HepG2 (cell line): ENCODE measurements around the gene BOLA3. TPM values are rescaled to one million over a fixed set of nuclear protein-coding genes. Genes with fewer than 3 reads are reported as not detected.
A peak's percentile ranks its signal among the peaks of the same experiment; 100 is the strongest.

ENCODE experiments used
- BORCS8-MEF2B ChIP-seq: sonication (generic); formaldehyde crosslinking; IDR thresholded peaks from 2 replicates; pipeline ENCODE4 v1.8.0; 2022; ENCODE audit warnings: mild to moderate bottlenecking, missing genetic modification reagents
- CSRNP2 ChIP-seq: sonication (generic); formaldehyde crosslinking; conservative IDR thresholded peaks from 2 replicates; pipeline ENCODE4 v1.8.0; 2022; ENCODE audit warnings: low read depth, missing genetic modification reagents
- ERF ChIP-seq: IDR thresholded peaks from 2 replicates; pipeline ENCODE4 v1.6.1; 2018; ENCODE audit warnings: missing biosample characterization, missing genetic modification reagents
- JUN ChIP-seq: sonication (generic); formaldehyde crosslinking; IDR thresholded peaks from 2 replicates; pipeline ENCODE4 v1.4.0; 2020; ENCODE audit warnings: mild to moderate bottlenecking, missing genetic modification reagents
- KMT2B ChIP-seq: IDR thresholded peaks from 2 replicates; pipeline ENCODE4 v1.6.1; 2016; ENCODE audit warnings: missing genetic modification reagents, missing compliant biosample characterization
- MATR3 ChIP-seq: sonication (generic); formaldehyde crosslinking; IDR thresholded peaks from 2 replicates; pipeline ENCODE4 v1.4.0; 2020; ENCODE audit warnings: missing genetic modification reagents
- MIER2 ChIP-seq: IDR thresholded peaks from 2 replicates; pipeline ENCODE4 v1.6.1; 2016; ENCODE audit warnings: missing biosample characterization, missing genetic modification reagents
- NONO ChIP-seq, 2 experiments: fragments of 450-650 bp in 1 of 2; sonication (generic) in 1 of 2; formaldehyde crosslinking in 1 of 2; IDR thresholded peaks in 1 of 2; conservative IDR thresholded peaks in 1 of 2; 2 replicates each; pipeline versions ENCODE4 v1.6.1 to v1.8.0; 2017 to 2022; ENCODE audit warnings: mild to moderate bottlenecking in 1 of 2, missing genetic modification reagents in 1 of 2, moderate library complexity in 1 of 2
- PAX8 ChIP-seq: sonication (generic); formaldehyde crosslinking; IDR thresholded peaks from 2 replicates; pipeline ENCODE4 v1.8.0; 2022; ENCODE audit warnings: mild to moderate bottlenecking, missing genetic modification reagents, borderline replicate concordance
- RFX5 ChIP-seq: IDR thresholded peaks from 2 replicates; pipeline ENCODE4 v1.6.1; 2011; ENCODE audit warnings: low read depth, low read length, improper control_type of control experiment
- SSRP1 ChIP-seq: IDR thresholded peaks from 2 replicates; pipeline ENCODE4 v1.6.1; 2016; ENCODE audit warnings: control low read depth
- TBX2 ChIP-seq: sonication (generic); formaldehyde crosslinking; IDR thresholded peaks from 2 replicates; pipeline ENCODE4 v1.5.0; 2020; ENCODE audit warnings: missing genetic modification reagents, mild to moderate bottlenecking, borderline replicate concordance
- TCF12 ChIP-seq, 2 experiments: fragments of 450-650 bp in 1 of 2; sonication (generic) in 1 of 2; formaldehyde crosslinking in 1 of 2; IDR thresholded peaks; 2 replicates each; pipeline versions ENCODE4 v1.6.1 to v1.8.0; 2017 to 2022; ENCODE audit warnings: antibody characterized with exemption in 1 of 2, mild to moderate bottlenecking in 1 of 2, missing genetic modification reagents in 1 of 2, moderate library complexity in 1 of 2
- TIGD3 ChIP-seq: sonication (generic); formaldehyde crosslinking; IDR thresholded peaks from 2 replicates; pipeline ENCODE4 v1.5.1; 2020; ENCODE audit warnings: mild to moderate bottlenecking, missing genetic modification reagents, borderline replicate concordance
- TRIM22 ChIP-seq: fragments of 450-650 bp; IDR thresholded peaks from 2 replicates; pipeline ENCODE4 v1.6.1; 2017
- ZBTB26 ChIP-seq: IDR thresholded peaks from 2 replicates; pipeline ENCODE4 v1.6.1; 2016; ENCODE audit warnings: missing compliant biosample characterization, missing genetic modification reagents, borderline replicate concordance
- ZBTB42 ChIP-seq: sonication (generic); formaldehyde crosslinking; IDR thresholded peaks from 2 replicates; pipeline ENCODE4 v1.5.0; 2020; ENCODE audit warnings: mild to moderate bottlenecking, missing genetic modification reagents
- ZNF251 ChIP-seq: sonication (generic); formaldehyde crosslinking; IDR thresholded peaks from 2 replicates; pipeline ENCODE4 v1.9.0; 2021; ENCODE audit warnings: mild to moderate bottlenecking, missing genetic modification reagents
- ZNF317 ChIP-seq: sonication (generic); formaldehyde crosslinking; IDR thresholded peaks from 2 replicates; pipeline ENCODE4 v1.5.0; 2020; ENCODE audit warnings: mild to moderate bottlenecking, missing genetic modification reagents
- ZNF331 ChIP-seq: sonication (generic); formaldehyde crosslinking; IDR thresholded peaks from 2 replicates; pipeline ENCODE4 v1.4.0; 2020; ENCODE audit warnings: missing genetic modification reagents
- ZNF547 ChIP-seq: sonication (generic); formaldehyde crosslinking; IDR thresholded peaks from 2 replicates; pipeline ENCODE4 v1.5.1; 2020; ENCODE audit warnings: mild to moderate bottlenecking, missing genetic modification reagents
- ZNF562 ChIP-seq: sonication (generic); formaldehyde crosslinking; IDR thresholded peaks from 2 replicates; pipeline ENCODE4 v1.8.0; 2022; ENCODE audit warnings: missing genetic modification reagents, borderline replicate concordance
- ZNF703 ChIP-seq: sonication (generic); formaldehyde crosslinking; IDR thresholded peaks from 2 replicates; pipeline ENCODE4 v1.5.1; 2020; ENCODE audit warnings: missing genetic modification reagents, mild to moderate bottlenecking, moderate library complexity, borderline replicate concordance
- polyA plus RNA-seq, 8 experiments: library from polyadenylated mRNA; depleted of rRNA in 3 of 8; stranded (reverse) in 7 of 8; unstranded in 1 of 8; fragments of >200 nt; fragmentation: Illumina TruSeq in 4 of 8; extraction: Trizol in 4 of 8; gene quantifications; 2 replicates each; pipeline versions ENCODE4 v1.2.1 to v1.2.3, GENCODE V29; 2011 to 2016; ENCODE audit warnings: low read depth in 4 of 8, missing spikeins in 1 of 8, mixed read lengths in 1 of 8; ENCODE audit not compliant: insufficient read depth in 1 of 8
- total RNA-seq, 5 experiments: library from RNA; depleted of rRNA; stranded (reverse); fragments of >200 nt; fragmentation: Illumina TruSeq; extraction: Trizol; gene quantifications; 2 replicates each; pipeline ENCODE4 v1.2.3, GENCODE V29; 2016; ENCODE audit warnings: low read depth in 1 of 5

BOLA3 gene
- total and polyA plus RNA-seq, 2 of the 13 experiments (the other 11 are each of a cell fraction or from before 2014, with no cell fraction given), result 89.7 to 170 TPM

GRCh38 chr2:74119912-74120825 lies 27.5 kb downstream of the BOLA3 start (continued):
- peak; percentile 83 for TF ChIP-seq ZBTB26 (CRISPR knock-in tag)
- no peak for TF ChIP-seq ZNF251
- peak; percentile 93 for TF ChIP-seq ZBTB42 (CRISPR knock-in tag)
- peak; percentile 41; the same call in 1 of the 2 replicates for TF ChIP-seq SSRP1 (CRISPR knock-in tag)
- TF ChIP-seq BORCS8-MEF2B (CRISPR knock-in tag), result peak; percentile 93
- TF ChIP-seq ERF (CRISPR knock-in tag), result peak; percentile 97
- TF ChIP-seq NONO (IDR thresholded peaks at IDR 0.05), result no peak
- peak; percentile 86 for TF ChIP-seq NONO (CRISPR knock-in tag; conservative IDR thresholded peaks at IDR 0.05)
- TF ChIP-seq ZNF703 (CRISPR knock-in tag), result peak; percentile 90; the same call in 1 of the 2 replicates
- no peak for TF ChIP-seq MATR3 (CRISPR knock-in tag)
- peak; percentile 92 for TF ChIP-seq ZNF317
- TF ChIP-seq PAX8, result no peak
- no peak for TF ChIP-seq ZNF562
- peak; percentile 93 for TF ChIP-seq TIGD3 (CRISPR knock-in tag)
- no peak for TF ChIP-seq TCF12 (IDR thresholded peaks at IDR 0.05)
- no peak for TF ChIP-seq TCF12 (CRISPR knock-in tag; IDR thresholded peaks at IDR 0.05)
- no peak for TF ChIP-seq CSRNP2 (CRISPR knock-in tag)
- TF ChIP-seq ZNF547 (CRISPR knock-in tag), result peak; percentile 96
- TF ChIP-seq TRIM22, result no peak
- TF ChIP-seq JUN (CRISPR knock-in tag), result peak; percentile 45; the same call in 1 of the 2 replicates
- TF ChIP-seq KMT2B (CRISPR knock-in tag), result peak; percentile 96
- TF ChIP-seq MIER2 (CRISPR knock-in tag), result peak; percentile 85
- peak; percentile 85 for TF ChIP-seq ZNF331 (CRISPR knock-in tag)
- no peak for TF ChIP-seq RFX5
- peak; percentile 88 for TF ChIP-seq TBX2
